ENCODE measurements around the gene ALG13. TPM values are rescaled to one million over a fixed set of nuclear protein-coding genes. Genes with fewer than 3 reads are reported as not detected.

Gene ALG13
- total RNA-seq, 4 donors from 2014 or later, result 15.7 to 42.0 (median 18.7) TPM

GRCh38 chrX:111719426-111720210 is 38.6 kb downstream of the ALG13 start:
- Histone ChIP-seq H3K27ac (no peak overlapping the region), H3K4me3 (no peak overlapping the region), H3K9me3 (no peaks in the 10 kb centered on the region), H3K36me3 (no peaks in the 10 kb centered on the region), H3K27me3 (no peaks in the 10 kb centered on the region), H3K4me1 (no peaks in the 10 kb centered on the region)
- no peak for ATAC-seq
- in situ Hi-C loops (cut with MboI; ENCODE audit: low sequenced_read_pairs in 4 of 4) (no loop called here), intact Hi-C loops (cut with DNase I; ENCODE audit: low total_unique reads) (no loop called here)
- no peak for TF ChIP-seq POLR2A (IDR thresholded peaks at IDR 0.05)
- TF ChIP-seq CTCF (IDR thresholded peaks at IDR 0.05 in 4 of 5, conservative IDR thresholded peaks at IDR 0.05 in 1 of 5), result peak in 1 of 5 experiments; percentile 25
- DNase-seq, result no peak

- Histone ChIP-seq H3K36me3 (peaks cover 0 to 8% of the 10 kb centered on the region in 2 donors), H3K9me3 (no peaks in the 10 kb centered on the region), H3K27ac (no peak overlapping the region), H3K27me3 (no peaks in the 10 kb centered on the region), H3K4me3 (no peak overlapping the region), H3K4me1 (no peaks in the 10 kb centered on the region)
- TF ChIP-seq POLR2A (IDR thresholded peaks at IDR 0.05), result no peak
- TF ChIP-seq CTCF (IDR thresholded peaks at IDR 0.05 in 4 of 5, conservative IDR thresholded peaks at IDR 0.05 in 1 of 5), result no peak
- ATAC-seq, result no peak
- no peak for DNase-seq
- in situ Hi-C loops (cut with MboI; ENCODE audit: low sequenced_read_pairs in 4 of 4) (no loop called here), intact Hi-C loops (cut with DNase I; ENCODE audit: low total_unique reads) (no loop called here)
Observed at GRCh38 chrX:111728096-111728495, 47.1 kb downstream of the ALG13 start.

- TF ChIP-seq CTCF (IDR thresholded peaks at IDR 0.05 in 4 of 5, conservative IDR thresholded peaks at IDR 0.05 in 1 of 5) (no peak), POLR2A (IDR thresholded peaks at IDR 0.05) (no peak)
- no peak for ATAC-seq
- Histone ChIP-seq H3K27ac (no peak overlapping the region), H3K9me3 (no peaks in the 10 kb centered on the region), H3K27me3 (no peaks in the 10 kb centered on the region), H3K4me1 (no peaks in the 10 kb centered on the region), H3K4me3 (no peak overlapping the region), H3K36me3 (peaks cover 0 to 13% of the 10 kb centered on the region in 2 donors)
- no peak for DNase-seq
- in situ Hi-C loops (cut with MboI; ENCODE audit: low sequenced_read_pairs in 4 of 4), result no loop called here
- intact Hi-C loops (cut with DNase I; ENCODE audit: low total_unique reads), result no loop called here
Observed at GRCh38 chrX:111731351-111731750, 50.4 kb downstream of the ALG13 start.

GRCh38 chrX:111736571-111736970 is 55.6 kb downstream of the ALG13 start:
- ATAC-seq (no peak), DNase-seq (no peak)
- in situ Hi-C loops (cut with MboI; ENCODE audit: low sequenced_read_pairs in 4 of 4) (no loop called here), intact Hi-C loops (cut with DNase I; ENCODE audit: low total_unique reads) (no loop called here)
- H3K27me3 ChIP-seq, result no peaks in the 10 kb centered on the region
- H3K4me3 ChIP-seq, result no peak overlapping the region
- H3K4me1 ChIP-seq, result no peaks in the 10 kb centered on the region
- TF ChIP-seq POLR2A (IDR thresholded peaks at IDR 0.05), result no peak
- TF ChIP-seq CTCF (IDR thresholded peaks at IDR 0.05 in 4 of 5, conservative IDR thresholded peaks at IDR 0.05 in 1 of 5), result no peak
- peaks cover 0 to 8% of the 10 kb centered on the region in 2 donors for H3K36me3 ChIP-seq
- no peak overlapping the region for H3K27ac ChIP-seq
- H3K9me3 ChIP-seq, result no peaks in the 10 kb centered on the region
